HG03095 (cell line): Measurements from ENCODE around the gene BBC3.
"Not testable (repeated sequence)": the region's sequence is repeated elsewhere in the genome, so short reads cannot be mapped to it uniquely, and the experiment has no call there.

Experiments
- ATAC-seq: cut with Tn5 transposase; IDR thresholded peaks from one replicate; pipeline ENCODE4 v1.9.1; 2021; ENCODE audit warnings: moderate library complexity; ENCODE audit not compliant: unreplicated experiment

The BBC3 gene, protein sequence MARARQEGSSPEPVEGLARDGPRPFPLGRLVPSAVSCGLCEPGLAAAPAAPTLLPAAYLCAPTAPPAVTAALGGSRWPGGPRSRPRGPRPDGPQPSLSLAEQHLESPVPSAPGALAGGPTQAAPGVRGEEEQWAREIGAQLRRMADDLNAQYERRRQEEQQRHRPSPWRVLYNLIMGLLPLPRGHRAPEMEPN

DNA sequence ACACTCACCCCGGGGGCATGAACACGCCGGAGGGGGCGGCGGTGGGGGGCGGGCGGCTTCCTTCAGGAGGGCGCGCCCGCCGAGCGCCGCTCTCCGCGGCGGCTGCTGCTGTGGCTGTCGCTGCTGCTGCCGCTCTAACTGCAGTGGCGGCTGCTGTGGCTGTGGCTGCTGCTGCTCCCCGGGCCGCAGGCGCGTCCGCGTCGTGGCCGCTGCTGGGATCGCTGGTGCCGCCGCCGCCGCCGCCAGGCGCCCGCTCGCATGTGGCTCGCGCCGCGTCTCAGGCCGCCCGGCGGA is at the start of gene BBC3:
BBC3 (minus strand) TSS at position 279 of the 294 bp plus-strand sequence. CDS start 2,768 bp downstream, outside the sequence.
- no peak for ATAC-seq

DNA sequence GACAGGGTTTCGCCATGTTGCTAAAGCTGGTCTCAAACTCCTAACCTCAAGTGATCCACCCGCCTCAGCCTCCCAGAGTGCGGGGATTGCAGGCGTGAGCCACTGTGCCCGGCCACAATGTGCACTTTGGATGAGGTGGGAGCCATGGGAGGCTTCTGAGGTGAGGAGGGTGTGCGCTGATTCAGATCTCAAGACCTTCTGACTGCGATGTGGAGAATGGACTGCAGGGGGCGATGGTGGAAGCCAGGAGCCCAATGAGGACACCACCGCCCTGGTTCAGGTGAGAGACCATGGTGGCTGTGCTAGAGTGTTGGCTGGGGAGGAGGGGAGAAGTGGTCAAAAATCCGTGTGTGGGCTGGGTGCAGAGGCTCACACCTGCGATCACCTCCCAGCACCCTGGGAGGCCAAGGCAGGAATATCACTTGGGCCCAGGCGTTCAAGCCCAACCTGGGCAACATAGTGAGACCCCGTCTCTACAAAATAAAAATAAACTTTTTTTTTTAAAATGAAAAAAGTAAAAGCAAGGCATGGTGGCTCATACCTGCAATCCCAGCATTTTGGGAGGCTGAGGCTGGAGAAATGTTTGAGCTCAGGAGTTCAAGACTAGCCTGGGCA is 49.3 kb upstream of the BBC3 start:
- no peak for ATAC-seq

DNA sequence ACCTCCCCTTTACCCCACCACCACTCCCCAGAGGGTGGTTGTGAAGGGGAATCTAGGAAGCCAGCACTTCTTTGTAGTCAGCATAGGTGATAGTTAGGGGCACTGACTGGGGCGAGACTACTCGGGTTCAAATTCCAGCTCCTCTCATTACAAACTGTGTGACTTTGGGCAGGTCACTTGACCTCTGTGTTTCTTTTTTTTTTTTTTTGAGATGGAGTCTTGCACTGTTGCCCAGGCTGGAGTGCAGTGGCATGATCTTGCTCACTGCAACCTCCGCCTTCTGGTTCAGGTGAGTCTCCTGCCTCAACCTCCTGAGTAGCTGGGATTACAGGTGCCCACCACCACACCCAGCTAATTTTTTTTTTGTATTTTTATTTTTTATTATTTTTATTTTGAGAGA is 45.5 kb upstream of the BBC3 start:
- ATAC-seq, result not testable (repeated sequence)

DNA sequence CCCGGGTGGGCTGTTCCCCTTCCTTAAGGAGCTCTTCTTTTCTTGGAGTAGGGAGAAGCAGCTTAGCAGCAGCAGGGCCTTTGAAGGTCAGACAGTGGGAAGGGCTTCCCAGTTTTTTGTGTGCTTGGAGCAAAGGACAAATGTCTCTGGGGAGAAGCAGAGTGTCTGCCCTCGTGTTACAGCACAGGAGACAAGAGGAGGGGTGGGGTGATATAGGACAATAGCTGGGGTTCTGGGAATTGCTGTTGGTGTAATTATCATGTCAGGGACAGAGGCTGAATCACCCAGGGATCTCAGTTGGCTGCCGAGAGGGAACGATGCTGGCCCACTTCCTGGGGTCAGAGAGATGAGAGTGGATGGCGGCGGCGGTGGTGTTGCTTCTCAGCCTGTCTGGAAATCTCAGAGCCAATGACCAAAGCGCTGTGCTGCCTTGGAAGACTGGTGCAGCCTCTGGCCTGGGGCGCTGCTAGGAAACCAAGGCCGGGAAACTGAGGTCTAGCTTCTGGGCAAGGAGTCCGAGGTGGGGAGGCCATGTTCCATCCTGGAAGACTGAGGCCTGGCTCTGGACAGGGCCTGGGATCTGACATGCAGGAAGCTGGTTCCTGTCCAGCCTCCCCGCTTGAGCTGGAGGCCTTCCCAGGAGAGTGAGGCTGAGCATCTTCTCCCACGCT is 44.9 kb upstream of the BBC3 start:
- ATAC-seq, result no peak

DNA sequence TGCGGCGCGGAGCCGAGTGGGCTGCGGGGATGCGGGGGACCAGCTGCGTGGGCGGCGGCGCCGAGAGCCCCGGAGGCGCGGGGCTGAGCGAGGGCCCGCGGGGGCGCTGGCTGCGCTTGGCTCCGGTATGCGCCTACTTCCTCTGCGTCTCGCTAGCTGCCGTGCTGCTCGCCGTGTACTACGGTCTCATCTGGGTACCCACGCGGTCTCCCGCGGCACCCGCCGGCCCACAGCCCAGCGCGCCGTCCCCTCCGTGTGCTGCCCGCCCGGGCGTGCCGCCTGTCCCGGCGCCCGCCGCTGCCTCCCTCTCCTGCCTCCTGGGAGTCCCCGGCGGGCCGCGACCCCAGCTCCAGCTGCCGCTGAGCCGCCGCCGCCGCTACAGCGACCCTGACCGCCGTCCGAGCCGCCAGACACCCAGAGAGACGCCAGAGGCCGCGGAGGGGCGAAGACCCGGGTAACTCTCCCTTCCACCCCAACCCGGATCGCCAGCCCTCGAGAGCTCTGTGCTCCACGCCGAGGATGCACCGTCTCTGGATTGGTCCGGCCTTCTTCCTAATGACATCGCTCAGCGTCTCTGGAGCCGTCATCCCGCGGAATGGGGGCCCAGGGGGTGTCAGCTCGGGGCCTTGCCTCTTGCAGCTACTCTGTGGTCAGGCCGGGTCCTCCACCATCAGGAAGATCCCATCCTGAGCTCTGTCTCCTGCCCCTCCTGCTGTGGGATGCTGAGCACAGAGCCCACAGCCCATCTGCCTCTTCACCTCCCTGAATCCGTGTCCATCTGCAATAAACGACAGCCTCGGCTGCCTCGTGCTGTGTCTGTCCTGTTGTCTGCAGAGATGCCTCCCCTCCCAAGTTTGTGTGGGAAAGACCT is 44.1 kb upstream of the BBC3 start:
- ATAC-seq, result peak; percentile 15

DNA sequence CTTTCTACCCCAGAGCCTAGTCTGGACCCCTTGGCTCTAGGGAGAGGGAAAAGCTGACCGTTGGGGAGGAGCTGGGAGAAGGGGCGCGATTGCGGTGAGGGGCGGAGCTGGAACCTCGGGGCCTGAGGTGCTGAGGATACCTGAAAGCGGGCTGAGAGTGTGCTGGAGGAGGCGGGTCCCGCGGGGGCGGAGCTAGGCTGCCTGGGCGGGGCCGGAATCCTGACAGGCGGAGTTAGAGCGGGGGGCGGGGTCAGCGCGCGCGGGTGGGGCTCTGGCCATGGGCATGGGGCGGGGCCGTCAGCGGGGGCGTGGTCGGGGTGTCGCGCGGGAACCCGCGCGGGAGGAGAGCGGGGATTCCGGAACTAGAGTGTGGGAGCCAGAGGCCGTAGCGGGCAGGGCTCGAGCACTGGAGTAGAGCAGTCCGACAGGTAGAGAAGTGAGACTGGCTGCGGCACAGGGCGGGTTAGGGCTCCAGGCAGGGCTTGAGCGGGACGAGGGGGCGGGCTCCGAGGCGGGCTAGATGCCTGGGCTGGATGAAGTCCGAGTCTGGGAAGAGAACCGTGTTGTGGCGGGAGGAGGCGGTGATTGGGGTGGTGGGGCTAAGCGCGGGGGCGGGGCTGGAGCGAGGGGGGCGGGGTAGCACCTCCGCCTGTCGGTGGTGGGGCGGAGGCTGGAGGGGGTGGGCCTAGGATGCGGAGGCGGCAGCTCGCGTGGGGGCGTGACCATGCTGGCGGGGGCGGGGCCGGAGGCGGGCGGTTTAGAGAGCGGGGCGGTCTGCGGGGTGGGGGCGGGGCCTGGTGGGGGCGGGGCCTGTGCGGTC is 43.3 kb upstream of the BBC3 start, which contains the start of gene INAFM1:
INAFM1 (plus strand) TSS at position 815 of the 820 bp plus-strand sequence. CDS start 35 bp downstream, outside the sequence.
- ATAC-seq, result peak; percentile 42

DNA sequence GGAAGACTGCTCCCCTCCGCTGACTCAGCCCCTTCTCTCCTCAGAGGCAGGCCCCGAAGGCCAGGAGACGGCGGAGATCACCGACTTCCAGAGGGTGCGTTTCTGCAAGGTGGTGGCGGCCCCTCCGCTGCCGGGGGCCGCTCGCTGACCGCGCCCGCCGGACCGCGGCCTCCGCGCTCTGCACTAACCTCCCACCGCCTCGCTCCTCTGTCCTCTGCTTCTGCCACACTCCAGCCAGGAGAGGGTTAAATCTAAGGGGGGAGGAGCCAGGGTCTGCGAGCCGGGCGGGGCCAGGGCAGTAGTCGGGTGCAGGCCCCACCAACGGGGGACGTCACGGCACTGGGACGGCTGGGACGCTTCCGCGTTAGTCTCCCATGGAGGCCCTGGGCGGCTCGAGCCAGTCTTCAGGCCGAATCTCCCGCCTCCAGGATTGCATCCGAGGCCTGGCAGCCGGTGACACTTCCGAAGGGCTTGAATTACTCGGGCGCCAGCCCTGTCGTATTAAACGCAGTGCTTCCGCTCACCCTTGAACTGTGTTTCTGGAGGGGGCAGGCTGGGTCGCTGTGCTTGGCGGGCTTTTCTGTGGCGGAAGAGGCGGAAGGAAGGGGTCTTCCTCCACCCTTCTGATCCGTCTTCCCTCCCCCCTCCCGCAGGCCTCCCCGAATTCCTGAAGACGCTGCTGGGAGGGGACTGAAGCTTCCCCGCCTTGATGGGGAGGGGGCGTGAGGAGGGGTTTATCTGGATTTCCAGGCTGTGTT is 42.5 kb upstream of the BBC3 start:
- peak; percentile 54 for ATAC-seq

DNA sequence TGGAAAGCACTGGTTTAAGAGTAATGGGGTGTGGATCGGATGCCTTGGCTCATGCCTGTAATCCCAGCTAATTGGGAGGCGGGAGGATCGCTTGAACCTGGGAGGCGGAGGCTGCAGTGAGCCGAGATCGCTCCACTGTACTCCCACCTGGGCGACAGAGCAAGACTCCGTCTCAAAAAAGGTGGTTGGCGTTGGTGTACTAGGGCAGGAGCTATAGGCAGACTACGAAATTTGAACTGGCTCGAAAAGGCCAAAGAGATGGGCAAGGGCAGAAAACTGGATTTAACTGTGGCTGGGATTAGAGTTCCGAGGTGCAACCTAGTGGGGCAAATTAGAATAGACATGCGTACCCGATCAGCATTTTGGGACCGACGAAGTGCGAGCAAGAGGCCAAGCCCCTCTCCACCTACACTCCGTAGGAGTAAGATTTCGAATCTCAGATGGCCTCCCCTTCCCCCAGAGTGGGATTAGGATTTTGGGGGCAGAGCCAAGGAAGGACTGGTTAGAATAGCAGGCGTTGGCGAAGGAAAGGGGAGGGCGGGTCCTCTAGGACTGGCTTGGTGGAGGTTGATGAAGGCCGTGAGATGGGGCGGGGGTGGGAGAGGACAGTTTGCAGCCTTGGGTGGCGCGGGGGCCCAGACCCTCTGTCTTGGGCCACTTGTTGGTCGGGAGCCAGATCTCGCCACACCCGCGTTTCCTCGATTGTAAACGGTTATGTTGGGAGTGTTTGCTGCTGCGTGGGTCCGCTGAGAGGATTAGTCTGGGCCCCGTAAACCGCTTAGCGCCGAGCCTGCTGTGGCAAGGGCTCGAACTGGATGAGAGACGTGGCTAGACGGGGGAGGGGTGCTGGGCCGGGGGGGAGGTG is 41.7 kb upstream of the BBC3 start:
- ATAC-seq, result peak; percentile 1

DNA sequence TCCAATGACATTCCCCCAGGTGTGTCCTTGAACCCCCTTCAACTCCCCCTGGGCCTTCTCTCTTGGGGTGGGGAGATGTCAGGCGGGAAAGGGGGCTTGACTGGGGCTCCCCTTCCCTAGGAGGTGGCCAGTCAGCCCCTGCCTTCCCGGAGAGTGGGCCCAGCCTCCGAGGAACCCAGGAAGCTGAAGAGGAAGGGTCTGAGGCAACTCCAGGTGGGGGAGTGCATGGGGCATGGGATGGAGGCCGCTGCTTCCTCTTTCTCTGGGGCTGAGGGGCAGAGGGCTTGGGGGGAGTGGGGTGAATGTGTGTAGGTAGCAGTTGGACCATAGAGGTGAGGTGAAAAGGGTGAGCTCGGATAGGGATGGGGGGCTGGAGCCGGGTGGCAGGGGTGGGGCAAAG is 41.0 kb upstream of the BBC3 start:
- ATAC-seq, result no peak

DNA sequence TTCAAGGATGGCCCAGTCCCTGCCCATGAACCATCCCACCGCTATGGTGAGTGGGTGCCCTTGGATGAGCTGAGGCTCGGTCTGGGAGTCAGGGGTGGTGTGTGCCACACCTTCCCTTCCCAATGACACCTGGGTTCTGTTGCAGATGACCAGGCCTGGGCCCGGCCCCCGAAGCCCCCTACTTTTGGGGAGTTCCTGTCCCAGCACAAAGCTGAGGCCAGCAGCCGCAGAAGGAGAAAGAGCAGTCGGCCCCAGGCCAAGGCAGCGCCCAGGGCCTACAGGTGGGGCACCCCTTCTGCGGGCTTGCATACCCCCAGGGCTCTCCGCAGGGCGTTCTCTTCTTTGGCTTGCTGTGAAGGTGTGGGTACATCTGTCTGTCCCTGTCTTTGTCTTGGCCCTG is 39.4 kb upstream of the BBC3 start:
- ATAC-seq, result no peak

DNA sequence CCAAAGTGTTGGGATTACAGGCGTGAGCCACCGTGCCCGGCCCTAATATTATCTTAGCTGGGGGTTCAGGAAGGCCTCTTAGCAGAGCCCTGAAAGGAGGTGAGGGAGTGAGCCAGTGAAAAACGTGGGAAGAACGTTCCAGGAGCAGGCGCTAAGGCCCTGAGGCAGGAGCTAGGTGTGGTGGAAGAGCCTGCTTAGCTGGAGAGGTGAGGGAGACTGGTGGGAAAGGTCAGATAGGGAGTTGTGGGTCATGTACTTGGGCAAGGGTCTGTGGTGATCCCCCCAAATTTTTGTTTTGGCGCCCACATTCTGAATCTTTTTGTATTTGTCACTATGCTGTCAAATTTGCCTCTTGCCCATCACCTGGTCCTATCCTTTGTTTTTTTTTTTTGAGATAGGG is 38.6 kb upstream of the BBC3 start:
- no peak for ATAC-seq

DNA sequence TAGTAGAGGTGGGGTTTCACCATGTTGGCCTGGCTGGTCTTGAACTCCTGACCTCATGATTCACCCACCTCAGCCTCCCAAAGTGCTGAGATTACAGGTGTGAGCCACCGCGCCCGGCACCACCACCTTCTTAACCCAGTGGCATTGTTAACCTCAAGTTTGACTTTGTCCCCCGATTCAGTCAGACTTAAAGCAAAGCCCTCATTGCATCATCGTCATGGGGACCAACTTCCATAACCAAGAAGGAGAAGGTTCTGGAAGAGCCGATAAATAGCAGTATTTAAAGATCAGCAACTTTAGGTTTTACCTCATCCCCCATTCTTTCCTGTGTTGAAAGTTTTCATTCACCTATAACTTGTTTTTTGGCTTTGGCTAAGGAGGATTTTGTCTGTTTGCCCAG is 37.0 kb upstream of the BBC3 start:
- ATAC-seq, result no peak

DNA sequence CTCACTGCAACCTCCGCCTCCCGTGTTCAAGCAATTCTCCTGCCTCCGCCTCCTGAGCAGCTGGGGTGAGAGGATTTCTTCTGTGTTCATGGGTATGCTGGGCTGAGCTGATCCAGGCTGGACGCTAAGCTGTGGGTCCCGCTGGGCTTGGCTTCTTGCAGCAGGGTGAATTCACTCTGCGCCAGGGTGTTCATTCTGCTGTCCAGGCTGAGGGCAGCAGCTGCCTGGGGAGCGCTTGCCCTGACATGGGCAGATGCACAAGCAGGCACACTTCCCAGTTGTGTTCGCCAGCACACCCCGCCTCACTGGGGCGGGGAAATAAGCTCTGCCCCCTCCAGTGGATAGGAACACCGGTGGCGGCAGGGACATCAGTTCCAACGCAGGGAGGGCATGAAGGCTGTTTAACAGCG is 36.4 kb upstream of the BBC3 start:
- no peak for ATAC-seq

DNA sequence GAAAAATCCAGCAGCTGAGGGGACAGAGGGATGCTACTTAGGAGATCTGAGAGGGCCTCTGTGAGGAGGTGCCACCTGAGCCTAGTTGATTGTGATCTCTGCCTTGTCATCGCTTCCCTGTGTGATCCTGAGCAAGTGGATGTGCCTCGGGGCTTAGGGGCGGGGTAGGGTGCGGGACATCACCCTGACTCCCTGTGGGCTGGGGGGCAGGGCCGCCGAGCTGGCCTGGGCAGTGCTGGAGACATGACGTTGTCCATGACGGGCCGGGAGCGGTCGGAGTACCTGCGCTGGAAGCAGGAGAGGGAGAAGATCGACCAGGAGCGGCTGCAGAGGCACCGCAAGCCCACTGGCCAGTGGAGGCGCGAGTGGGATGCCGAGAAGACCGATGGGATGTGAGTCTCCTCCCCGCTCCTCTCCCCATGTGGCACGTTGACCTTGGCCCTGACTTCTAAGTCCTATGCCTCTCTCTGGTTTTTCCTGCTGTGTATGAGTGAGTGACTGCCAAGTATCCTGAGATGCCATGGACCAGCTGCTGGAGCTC is 35.5 kb upstream of the BBC3 start:
- ATAC-seq, result no peak

DNA sequence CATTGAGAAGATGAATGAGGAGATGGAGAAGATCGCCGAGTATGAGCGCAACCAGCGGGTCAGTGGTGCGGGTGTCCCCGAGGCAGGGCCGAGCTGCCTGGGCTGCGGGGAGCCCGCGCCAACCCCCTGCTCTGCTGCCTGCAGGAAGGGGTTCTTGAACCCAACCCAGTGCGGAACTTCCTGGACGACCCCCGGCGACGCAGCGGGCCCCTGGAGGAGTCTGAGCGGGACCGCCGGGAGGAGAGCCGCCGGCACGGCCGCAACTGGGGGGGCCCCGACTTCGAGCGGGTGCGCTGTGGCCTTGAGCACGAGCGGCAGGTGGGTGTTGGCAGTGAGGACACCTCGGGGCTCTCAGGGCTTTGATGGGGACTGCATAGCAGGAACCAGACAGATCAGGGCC is 33.6 kb upstream of the BBC3 start:
- ATAC-seq, result no peak

DNA sequence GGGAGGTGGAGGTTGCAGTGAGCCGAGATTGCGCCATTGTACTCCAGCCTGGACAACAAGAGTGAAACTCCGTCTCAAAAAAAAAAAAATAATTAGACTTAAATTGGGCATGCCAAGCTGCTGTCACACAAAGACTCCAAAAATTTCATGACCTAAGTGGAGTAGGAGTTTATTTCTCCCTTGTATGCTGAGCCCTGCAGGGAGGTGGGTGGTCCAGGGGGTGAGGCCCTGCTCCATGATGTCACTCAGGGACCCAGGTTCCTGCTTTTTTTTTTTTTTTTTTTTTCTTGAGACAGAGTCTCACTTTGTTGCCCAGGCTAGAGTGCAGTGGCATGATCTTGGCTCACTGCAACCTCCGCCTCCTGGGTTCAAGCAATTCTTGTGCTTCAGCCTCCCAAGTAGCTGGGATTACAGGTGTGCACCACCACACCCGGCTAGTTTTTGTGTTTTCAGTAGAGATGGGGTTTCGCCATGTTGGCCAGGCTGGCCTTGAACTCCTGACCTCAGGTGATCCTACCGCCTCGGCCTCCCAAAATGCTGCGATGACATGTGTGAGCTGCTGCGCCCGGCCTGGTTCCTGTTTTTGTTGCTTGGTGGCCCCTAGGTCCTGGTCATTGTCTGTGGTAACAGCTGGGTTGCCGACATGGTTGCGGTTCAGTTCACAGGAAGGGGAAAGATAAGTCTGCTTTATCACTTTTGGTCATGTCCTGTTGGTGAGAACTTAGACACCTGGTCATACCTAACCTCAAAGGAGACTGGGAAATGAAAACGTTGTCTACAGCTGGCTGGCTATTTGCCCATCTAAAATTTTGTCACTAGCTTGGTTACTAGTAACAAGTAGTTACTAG is 31.2 kb upstream of the BBC3 start:
- not testable (repeated sequence) for ATAC-seq

DNA sequence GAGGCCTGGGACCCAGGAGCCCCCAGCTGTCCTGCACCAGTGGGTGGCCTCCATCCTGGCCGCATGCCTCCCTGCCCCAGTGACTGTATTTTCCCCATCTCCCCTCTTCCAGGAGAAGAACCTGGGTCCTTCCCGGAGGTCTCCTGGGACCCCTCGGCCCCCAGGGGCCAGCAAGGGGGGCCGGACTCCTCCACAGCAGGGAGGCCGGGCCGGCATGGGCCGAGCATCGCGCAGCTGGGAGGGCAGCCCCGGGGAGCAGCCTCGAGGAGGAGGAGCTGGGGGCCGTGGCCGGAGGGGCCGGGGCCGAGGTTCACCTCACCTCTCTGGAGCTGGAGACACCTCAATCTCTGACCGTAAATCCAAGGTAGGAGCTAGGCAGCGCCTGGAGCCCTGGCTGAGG is 29.5 kb upstream of the BBC3 start:
- no peak for ATAC-seq
